ENCODE measurements around the gene DLK1. TPM values are rescaled to one million over a fixed set of nuclear protein-coding genes. Genes with fewer than 3 reads are reported as not detected.

DLK1 gene
- total RNA-seq, 1 donor: 0.09 TPM

DNA sequence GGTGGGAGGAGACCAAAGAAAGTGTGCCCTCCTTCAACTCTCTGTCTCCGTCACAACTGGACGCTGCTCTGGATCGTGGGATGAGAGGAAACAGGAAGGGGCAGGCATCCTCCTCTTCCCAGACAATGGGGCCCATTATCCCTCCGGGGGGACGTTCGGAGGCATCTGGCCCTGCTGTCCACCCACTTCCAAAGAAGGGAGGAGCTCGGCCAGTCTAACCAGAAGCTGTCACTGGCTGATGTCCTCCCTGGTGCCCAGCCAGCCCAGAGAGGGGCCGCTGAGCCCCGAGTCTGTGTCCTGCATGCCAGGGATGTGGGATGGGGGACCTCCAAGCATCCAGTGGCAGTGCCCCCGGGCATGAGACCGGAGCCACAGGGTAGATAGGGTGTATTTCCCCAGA, 59.4 kb downstream of the DLK1 start:
- no peak for DNase-seq (ENCODE audit: low read depth)
- TF ChIP-seq, protein P1, sequence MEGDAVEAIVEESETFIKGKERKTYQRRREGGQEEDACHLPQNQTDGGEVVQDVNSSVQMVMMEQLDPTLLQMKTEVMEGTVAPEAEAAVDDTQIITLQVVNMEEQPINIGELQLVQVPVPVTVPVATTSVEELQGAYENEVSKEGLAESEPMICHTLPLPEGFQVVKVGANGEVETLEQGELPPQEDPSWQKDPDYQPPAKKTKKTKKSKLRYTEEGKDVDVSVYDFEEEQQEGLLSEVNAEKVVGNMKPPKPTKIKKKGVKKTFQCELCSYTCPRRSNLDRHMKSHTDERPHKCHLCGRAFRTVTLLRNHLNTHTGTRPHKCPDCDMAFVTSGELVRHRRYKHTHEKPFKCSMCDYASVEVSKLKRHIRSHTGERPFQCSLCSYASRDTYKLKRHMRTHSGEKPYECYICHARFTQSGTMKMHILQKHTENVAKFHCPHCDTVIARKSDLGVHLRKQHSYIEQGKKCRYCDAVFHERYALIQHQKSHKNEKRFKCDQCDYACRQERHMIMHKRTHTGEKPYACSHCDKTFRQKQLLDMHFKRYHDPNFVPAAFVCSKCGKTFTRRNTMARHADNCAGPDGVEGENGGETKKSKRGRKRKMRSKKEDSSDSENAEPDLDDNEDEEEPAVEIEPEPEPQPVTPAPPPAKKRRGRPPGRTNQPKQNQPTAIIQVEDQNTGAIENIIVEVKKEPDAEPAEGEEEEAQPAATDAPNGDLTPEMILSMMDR (IDR thresholded peaks at IDR 0.05; ENCODE audit: insufficient read depth, low read length): no peak
- no peak overlapping the region for H3K4me3 ChIP-seq (ENCODE audit: low read depth, low read length)

DNA sequence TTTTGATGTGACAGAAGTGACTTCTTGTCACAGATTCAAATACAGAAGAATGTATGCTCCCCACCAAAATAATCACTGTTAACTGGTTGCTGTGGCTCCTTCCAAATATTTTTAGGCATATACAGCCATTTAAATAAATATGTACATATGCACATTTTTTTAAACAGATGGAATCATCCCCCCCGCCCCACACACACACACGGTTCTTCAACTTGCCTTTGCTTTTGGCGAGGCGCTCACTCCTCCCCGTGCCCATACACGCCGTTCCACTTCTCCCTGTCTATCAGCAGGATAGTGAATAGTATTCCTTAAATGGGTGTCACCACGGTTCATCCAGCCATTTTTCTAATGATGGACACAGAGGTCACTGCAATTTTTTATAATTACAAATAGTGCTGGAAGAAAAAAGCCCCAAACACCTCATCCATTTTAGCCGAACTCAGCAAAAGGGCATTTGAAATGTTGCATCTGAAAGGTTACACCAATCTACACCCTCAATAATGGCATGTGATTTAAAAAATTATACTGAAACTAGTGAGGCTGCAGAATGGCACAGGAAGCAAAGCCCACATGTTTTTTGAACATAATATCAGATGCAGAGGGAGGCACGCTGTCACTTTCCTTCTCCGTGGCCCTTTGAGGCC, 60.0 kb downstream of the DLK1 start:
- H3K4me3 ChIP-seq (ENCODE audit: low read depth, low read length): no peak overlapping the region
- DNase-seq (ENCODE audit: low read depth): no peak
- TF ChIP-seq, protein P1 (IDR thresholded peaks at IDR 0.05; ENCODE audit: insufficient read depth, low read length): no peak

DNA sequence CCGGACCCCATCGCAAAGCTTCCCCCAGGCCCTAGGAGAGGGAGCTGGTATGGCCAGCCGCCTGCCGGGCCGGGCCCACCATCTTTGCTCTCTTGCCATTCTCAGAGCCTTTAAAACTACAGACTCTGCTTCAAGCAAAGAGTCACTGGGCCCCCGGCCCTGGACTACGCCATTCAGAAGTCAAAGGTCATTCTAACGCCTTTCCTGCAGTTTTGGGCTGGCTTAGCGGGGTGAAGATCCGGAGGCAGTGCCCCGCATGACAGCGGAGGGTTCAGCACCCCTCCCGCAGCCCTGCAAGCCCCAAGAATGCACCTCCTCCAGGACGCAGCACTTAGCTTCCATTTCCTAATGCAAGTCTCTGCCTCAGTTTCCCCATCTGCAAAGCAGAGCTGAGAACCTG, 61.0 kb downstream of the DLK1 start:
- no peak for DNase-seq (ENCODE audit: low read depth)
- TF ChIP-seq, protein P1 (IDR thresholded peaks at IDR 0.05; ENCODE audit: insufficient read depth, low read length): no peak
- H3K4me3 ChIP-seq (ENCODE audit: low read depth, low read length): no peak overlapping the region

Other genes with a start within 250 kb of the DLK1 start
- 0.18 and 0.33 TPM in 2 replicates for gene BEGAIN, start 139.5 kb upstream of the DLK1 start, total RNA-seq (ENCODE audit: low replicate concordance)
- 155 and 168 TPM in 2 replicates for gene MEG3, start 99.2 kb downstream of the DLK1 start, total RNA-seq (ENCODE audit: low replicate concordance)
- gene RTL1, start 176.8 kb downstream of the DLK1 start, total RNA-seq (ENCODE audit: low replicate concordance): not detected in 2 replicates